K562 (cell line): ENCODE measurements around the gene C11orf98. TPM values are rescaled to one million over a fixed set of nuclear protein-coding genes. Genes with fewer than 3 reads are reported as not detected.
A peak's percentile ranks its signal among the peaks of the same experiment; 100 is the strongest.

Experiments used
- CBFA2T3 ChIP-seq: fragments of 450-650 bp; IDR thresholded peaks from 2 replicates; pipeline ENCODE4 v1.6.1; 2017
- ETV6 ChIP-seq, 3 experiments: fragments of 150-350 bp in 1 of 3; sonication (generic) in 1 of 3; formaldehyde crosslinking in 1 of 3; IDR thresholded peaks; 2 replicates each; pipeline versions ENCODE4 v1.6.1 to v1.8.0; 2014 to 2022; ENCODE audit warnings: borderline replicate concordance in 2 of 3, low read depth in 2 of 3, antibody characterized with exemption in 1 of 3, low read length in 1 of 3, mild to moderate bottlenecking in 1 of 3, missing genetic modification reagents in 1 of 3
- MYBL2 ChIP-seq, 2 experiments: fragments of 450-650 bp in 1 of 2; sonication (generic) in 1 of 2; formaldehyde crosslinking in 1 of 2; IDR thresholded peaks; 2 replicates each; pipeline versions ENCODE4 v1.6.1 to v1.8.1; 2017 to 2022; ENCODE audit warnings: borderline replicate concordance in 1 of 2, inconsistent platforms in 1 of 2, low read depth in 1 of 2, mild to moderate bottlenecking in 1 of 2, missing genetic modification reagents in 1 of 2, moderate library complexity in 1 of 2
- NFIC ChIP-seq: fragments of 450-650 bp; IDR thresholded peaks from 2 replicates; pipeline ENCODE4 v1.6.1; 2017; ENCODE audit warnings: mild to moderate bottlenecking, inconsistent platforms
- RUNX1 ChIP-seq: sonication (generic); IDR thresholded peaks from 2 replicates; pipeline ENCODE4 v1.6.1; 2016; ENCODE audit warnings: antibody characterized with exemption, low read depth
- ZNF232 ChIP-seq: sonication (generic); formaldehyde crosslinking; IDR thresholded peaks from 2 replicates; pipeline ENCODE4 v1.8.0; 2022; ENCODE audit warnings: mild to moderate bottlenecking, missing genetic modification reagents
- ZNF316 ChIP-seq: fragments of 450-650 bp; IDR thresholded peaks from 2 replicates; pipeline ENCODE4 v1.6.1; 2016
- polyA plus RNA-seq, 8 experiments: library from polyadenylated mRNA; depleted of rRNA in 4 of 8; stranded (reverse) in 5 of 8; unstranded in 3 of 8; fragments of >200 nt; fragmentation: Nextera tagmentation in 2 of 8; fragmentation: Illumina TruSeq in 1 of 8; extraction: Ambion mirVana in 2 of 8; extraction: Trizol in 1 of 8; gene quantifications; 2 replicates each; pipeline versions ENCODE4 v1.2.1 to v1.2.3, GENCODE V29; 2011 to 2014; ENCODE audit warnings: inconsistent platforms in 1 of 8, missing spikeins in 1 of 8
- total RNA-seq, 7 experiments: library from RNA; depleted of rRNA in 6 of 7; stranded (reverse); fragments of >200 nt in 6 of 7; fragmentation: Illumina TruSeq in 2 of 7; extraction: Trizol in 2 of 7; gene quantifications; 2 replicates each; pipeline versions ENCODE4 v1.2.1 to v1.2.3, GENCODE V29; 2011 to 2021; ENCODE audit warnings: low replicate concordance in 1 of 7
- TF ChIP-seq, protein P1 (sequence below): fragments of 200-600 bp; sonication (generic); IDR thresholded peaks from one replicate; pipeline ENCODE4 v1.6.1; 2012; ENCODE audit warnings: mild to moderate bottlenecking, low read depth, low read length, inconsistent platforms
- TF ChIP-seq, protein P2 (sequence below): fragments of 450-650 bp; formaldehyde crosslinking; IDR thresholded peaks from 2 replicates; pipeline ENCODE4 v1.4.0; 2022; ENCODE audit warnings: mild to moderate bottlenecking, moderate library complexity
- TF ChIP-seq, protein P3 (sequence below): fragments of 450-650 bp; IDR thresholded peaks from 2 replicates; pipeline ENCODE4 v1.6.1; 2016; ENCODE audit warnings: borderline replicate concordance
- TF ChIP-seq, protein P4 (sequence below): fragments of 450-650 bp; formaldehyde crosslinking; conservative IDR thresholded peaks from 2 replicates; pipeline ENCODE4 v1.4.0; 2022; ENCODE audit warnings: mild to moderate bottlenecking, missing genetic modification characterization

The C11orf98 gene
- total and polyA plus RNA-seq, 9 of the 15 experiments (the other 6 are each of a cell fraction or from before 2014, with no cell fraction given): 103 to 352 (median 218) TPM

DNA sequence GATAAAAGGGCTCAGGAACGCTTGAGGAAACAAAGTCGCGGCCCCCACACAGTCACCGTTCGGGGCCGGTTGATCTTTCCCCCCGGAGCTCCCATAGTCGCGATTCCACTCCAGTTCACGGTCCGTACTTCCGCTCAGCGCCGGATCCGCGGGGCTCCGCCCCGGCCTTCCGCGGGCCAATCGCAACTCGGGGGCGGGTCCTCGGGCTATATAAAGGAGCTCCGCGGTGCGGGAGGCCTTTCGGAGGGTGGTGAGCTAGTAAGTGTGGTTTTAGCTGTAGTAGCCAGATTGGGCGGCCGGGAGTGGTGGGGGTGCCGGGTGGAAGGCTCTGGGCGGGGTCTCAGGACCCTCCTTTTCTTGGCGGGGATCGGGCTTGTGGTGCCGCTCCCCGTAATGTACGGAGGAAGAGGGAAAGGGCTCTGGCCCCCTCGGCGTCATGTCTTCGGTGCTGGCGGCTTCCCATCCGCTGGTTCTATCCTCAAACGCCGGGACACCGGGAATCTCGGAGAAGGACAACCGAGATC, at the start of gene C11orf98, which contains the start of gene CSKMT (continued):
- TF ChIP-seq, protein P1, sequence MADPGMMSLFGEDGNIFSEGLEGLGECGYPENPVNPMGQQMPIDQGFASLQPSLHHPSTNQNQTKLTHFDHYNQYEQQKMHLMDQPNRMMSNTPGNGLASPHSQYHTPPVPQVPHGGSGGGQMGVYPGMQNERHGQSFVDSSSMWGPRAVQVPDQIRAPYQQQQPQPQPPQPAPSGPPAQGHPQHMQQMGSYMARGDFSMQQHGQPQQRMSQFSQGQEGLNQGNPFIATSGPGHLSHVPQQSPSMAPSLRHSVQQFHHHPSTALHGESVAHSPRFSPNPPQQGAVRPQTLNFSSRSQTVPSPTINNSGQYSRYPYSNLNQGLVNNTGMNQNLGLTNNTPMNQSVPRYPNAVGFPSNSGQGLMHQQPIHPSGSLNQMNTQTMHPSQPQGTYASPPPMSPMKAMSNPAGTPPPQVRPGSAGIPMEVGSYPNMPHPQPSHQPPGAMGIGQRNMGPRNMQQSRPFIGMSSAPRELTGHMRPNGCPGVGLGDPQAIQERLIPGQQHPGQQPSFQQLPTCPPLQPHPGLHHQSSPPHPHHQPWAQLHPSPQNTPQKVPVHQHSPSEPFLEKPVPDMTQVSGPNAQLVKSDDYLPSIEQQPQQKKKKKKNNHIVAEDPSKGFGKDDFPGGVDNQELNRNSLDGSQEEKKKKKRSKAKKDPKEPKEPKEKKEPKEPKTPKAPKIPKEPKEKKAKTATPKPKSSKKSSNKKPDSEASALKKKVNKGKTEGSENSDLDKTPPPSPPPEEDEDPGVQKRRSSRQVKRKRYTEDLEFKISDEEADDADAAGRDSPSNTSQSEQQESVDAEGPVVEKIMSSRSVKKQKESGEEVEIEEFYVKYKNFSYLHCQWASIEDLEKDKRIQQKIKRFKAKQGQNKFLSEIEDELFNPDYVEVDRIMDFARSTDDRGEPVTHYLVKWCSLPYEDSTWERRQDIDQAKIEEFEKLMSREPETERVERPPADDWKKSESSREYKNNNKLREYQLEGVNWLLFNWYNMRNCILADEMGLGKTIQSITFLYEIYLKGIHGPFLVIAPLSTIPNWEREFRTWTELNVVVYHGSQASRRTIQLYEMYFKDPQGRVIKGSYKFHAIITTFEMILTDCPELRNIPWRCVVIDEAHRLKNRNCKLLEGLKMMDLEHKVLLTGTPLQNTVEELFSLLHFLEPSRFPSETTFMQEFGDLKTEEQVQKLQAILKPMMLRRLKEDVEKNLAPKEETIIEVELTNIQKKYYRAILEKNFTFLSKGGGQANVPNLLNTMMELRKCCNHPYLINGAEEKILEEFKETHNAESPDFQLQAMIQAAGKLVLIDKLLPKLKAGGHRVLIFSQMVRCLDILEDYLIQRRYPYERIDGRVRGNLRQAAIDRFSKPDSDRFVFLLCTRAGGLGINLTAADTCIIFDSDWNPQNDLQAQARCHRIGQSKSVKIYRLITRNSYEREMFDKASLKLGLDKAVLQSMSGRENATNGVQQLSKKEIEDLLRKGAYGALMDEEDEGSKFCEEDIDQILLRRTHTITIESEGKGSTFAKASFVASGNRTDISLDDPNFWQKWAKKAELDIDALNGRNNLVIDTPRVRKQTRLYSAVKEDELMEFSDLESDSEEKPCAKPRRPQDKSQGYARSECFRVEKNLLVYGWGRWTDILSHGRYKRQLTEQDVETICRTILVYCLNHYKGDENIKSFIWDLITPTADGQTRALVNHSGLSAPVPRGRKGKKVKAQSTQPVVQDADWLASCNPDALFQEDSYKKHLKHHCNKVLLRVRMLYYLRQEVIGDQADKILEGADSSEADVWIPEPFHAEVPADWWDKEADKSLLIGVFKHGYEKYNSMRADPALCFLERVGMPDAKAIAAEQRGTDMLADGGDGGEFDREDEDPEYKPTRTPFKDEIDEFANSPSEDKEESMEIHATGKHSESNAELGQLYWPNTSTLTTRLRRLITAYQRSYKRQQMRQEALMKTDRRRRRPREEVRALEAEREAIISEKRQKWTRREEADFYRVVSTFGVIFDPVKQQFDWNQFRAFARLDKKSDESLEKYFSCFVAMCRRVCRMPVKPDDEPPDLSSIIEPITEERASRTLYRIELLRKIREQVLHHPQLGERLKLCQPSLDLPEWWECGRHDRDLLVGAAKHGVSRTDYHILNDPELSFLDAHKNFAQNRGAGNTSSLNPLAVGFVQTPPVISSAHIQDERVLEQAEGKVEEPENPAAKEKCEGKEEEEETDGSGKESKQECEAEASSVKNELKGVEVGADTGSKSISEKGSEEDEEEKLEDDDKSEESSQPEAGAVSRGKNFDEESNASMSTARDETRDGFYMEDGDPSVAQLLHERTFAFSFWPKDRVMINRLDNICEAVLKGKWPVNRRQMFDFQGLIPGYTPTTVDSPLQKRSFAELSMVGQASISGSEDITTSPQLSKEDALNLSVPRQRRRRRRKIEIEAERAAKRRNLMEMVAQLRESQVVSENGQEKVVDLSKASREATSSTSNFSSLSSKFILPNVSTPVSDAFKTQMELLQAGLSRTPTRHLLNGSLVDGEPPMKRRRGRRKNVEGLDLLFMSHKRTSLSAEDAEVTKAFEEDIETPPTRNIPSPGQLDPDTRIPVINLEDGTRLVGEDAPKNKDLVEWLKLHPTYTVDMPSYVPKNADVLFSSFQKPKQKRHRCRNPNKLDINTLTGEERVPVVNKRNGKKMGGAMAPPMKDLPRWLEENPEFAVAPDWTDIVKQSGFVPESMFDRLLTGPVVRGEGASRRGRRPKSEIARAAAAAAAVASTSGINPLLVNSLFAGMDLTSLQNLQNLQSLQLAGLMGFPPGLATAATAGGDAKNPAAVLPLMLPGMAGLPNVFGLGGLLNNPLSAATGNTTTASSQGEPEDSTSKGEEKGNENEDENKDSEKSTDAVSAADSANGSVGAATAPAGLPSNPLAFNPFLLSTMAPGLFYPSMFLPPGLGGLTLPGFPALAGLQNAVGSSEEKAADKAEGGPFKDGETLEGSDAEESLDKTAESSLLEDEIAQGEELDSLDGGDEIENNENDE: no peak
- TF ChIP-seq, protein P2, sequence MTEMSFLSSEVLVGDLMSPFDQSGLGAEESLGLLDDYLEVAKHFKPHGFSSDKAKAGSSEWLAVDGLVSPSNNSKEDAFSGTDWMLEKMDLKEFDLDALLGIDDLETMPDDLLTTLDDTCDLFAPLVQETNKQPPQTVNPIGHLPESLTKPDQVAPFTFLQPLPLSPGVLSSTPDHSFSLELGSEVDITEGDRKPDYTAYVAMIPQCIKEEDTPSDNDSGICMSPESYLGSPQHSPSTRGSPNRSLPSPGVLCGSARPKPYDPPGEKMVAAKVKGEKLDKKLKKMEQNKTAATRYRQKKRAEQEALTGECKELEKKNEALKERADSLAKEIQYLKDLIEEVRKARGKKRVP (CRISPR knock-in tag): peak; percentile 84
- TF ChIP-seq, protein P3, sequence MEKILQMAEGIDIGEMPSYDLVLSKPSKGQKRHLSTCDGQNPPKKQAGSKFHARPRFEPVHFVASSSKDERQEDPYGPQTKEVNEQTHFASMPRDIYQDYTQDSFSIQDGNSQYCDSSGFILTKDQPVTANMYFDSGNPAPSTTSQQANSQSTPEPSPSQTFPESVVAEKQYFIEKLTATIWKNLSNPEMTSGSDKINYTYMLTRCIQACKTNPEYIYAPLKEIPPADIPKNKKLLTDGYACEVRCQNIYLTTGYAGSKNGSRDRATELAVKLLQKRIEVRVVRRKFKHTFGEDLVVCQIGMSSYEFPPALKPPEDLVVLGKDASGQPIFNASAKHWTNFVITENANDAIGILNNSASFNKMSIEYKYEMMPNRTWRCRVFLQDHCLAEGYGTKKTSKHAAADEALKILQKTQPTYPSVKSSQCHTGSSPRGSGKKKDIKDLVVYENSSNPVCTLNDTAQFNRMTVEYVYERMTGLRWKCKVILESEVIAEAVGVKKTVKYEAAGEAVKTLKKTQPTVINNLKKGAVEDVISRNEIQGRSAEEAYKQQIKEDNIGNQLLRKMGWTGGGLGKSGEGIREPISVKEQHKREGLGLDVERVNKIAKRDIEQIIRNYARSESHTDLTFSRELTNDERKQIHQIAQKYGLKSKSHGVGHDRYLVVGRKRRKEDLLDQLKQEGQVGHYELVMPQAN: no peak; the same call in 1 of the 2 replicates
- no peak for TF ChIP-seq MYBL2 (IDR thresholded peaks at IDR 0.05; ENCODE audit: low read depth)
- no peak for TF ChIP-seq MYBL2 (CRISPR knock-in tag; IDR thresholded peaks at IDR 0.05; ENCODE audit: borderline replicate concordance)
- TF ChIP-seq, protein P4, sequence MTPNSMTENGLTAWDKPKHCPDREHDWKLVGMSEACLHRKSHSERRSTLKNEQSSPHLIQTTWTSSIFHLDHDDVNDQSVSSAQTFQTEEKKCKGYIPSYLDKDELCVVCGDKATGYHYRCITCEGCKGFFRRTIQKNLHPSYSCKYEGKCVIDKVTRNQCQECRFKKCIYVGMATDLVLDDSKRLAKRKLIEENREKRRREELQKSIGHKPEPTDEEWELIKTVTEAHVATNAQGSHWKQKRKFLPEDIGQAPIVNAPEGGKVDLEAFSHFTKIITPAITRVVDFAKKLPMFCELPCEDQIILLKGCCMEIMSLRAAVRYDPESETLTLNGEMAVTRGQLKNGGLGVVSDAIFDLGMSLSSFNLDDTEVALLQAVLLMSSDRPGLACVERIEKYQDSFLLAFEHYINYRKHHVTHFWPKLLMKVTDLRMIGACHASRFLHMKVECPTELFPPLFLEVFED (CRISPR knock-in tag): peak; percentile 95
- TF ChIP-seq ZNF316: no peak
- no peak for TF ChIP-seq ETV6 (IDR thresholded peaks at IDR 0.05; ENCODE audit: borderline replicate concordance in 1 of 2, low read depth in 2 of 2, low read length in 1 of 2)
- no peak for TF ChIP-seq ETV6 (CRISPR knock-in tag; IDR thresholded peaks at IDR 0.05; ENCODE audit: borderline replicate concordance)
- no peak for TF ChIP-seq CBFA2T3
- TF ChIP-seq NFIC: peak; percentile 79
- no peak; the same call in 1 of the 2 replicates for TF ChIP-seq ZNF232 (CRISPR knock-in tag)
- no peak; the same call in 1 of the 2 replicates for TF ChIP-seq RUNX1
